ENCODE data around the gene PRAMEF25. TPM values are rescaled to one million over a fixed set of nuclear protein-coding genes. Genes with fewer than 3 reads are reported as not detected.
"Not testable (repeated sequence)": the region's sequence is repeated elsewhere in the genome, so short reads cannot be mapped to it uniquely, and the experiment has no call there.

The PRAMEF25 gene
- not detected for total RNA-seq
- long read RNA-seq, result 0 reads

- intact Hi-C loops (cut with DNase I); DNase-seq (ENCODE audit: low spot score): not testable (repeated sequence)
Measured at GRCh38 chr1:13070474-13070873, at the start of gene PRAMEF25. TSS of gene PRAMEF25 (plus strand) at chr1:13070774. CDS start at chr1:13073694, 2,920 bp downstream.

DNA sequence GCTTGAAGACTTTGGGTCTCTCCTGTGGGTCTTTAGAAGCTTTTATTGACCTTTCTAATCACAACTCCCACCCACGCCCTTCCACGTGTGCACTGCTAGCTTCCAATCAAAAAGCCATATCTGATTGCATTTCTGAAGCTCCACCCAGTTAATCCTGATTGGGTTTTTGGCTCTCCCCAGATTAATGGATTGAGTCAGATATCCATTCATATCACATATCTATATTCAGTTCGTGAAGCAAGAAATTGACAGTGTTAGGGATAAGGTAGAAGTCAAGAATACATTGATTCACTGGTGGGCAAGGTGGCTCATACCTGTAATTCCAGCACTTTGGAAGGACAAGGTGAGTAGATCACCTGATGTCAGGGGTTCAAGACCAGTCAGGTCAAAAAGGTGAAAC lies 14.1 kb upstream of the PRAMEF25 start, which contains the start of gene PRAMEF27:
PRAMEF27 (minus strand) TSS at position 101 of the 400 bp plus-strand sequence. CDS start 2,916 bp downstream, outside the sequence.
- DNase-seq (ENCODE audit: low spot score); intact Hi-C loops (cut with DNase I): not testable (repeated sequence)

- DNase-seq (ENCODE audit: low spot score); intact Hi-C loops (cut with DNase I): not testable (repeated sequence)
Measured at GRCh38 chr1:13116754-13117153, 46.2 kb downstream of the PRAMEF25 start, which contains the start of gene HNRNPCL2. TSS of gene HNRNPCL2 (minus strand) at chr1:13116854. CDS start at chr1:13116400, 454 bp downstream.

Other genes with a start within 250 kb of the PRAMEF25 start
- gene PRAMEF11, start 239.4 kb upstream of the PRAMEF25 start, total RNA-seq, result not detected
- gene HNRNPCL1, start 222.1 kb upstream of the PRAMEF25 start, total RNA-seq, result not detected
- not detected for gene PRAMEF2, start 213.7 kb upstream of the PRAMEF25 start, total RNA-seq
- gene PRAMEF4, start 184.6 kb upstream of the PRAMEF25 start, total RNA-seq, result not detected
- not detected for gene PRAMEF10, start 172.5 kb upstream of the PRAMEF25 start, total RNA-seq
- gene PRAMEF7, start 154.2 kb upstream of the PRAMEF25 start, total RNA-seq, result not detected
- gene PRAMEF6, start 123.2 kb upstream of the PRAMEF25 start, total RNA-seq, result not detected
- not detected for gene PRAMEF27, start 14.2 kb upstream of the PRAMEF25 start, total RNA-seq
- not detected for gene HNRNPCL3, start 10.0 kb upstream of the PRAMEF25 start, total RNA-seq
- gene HNRNPCL2, start 46.1 kb downstream of the PRAMEF25 start, total RNA-seq, result not detected
- gene PRAMEF26, start 85.2 kb downstream of the PRAMEF25 start, total RNA-seq, result not detected
- not detected for gene HNRNPCL4, start 94.9 kb downstream of the PRAMEF25 start, total RNA-seq
- gene PRAMEF9, start 101.1 kb downstream of the PRAMEF25 start, total RNA-seq, result not detected
- gene PRAMEF13, start 130.6 kb downstream of the PRAMEF25 start, total RNA-seq, result not detected
- gene PRAMEF18, start 155.4 kb downstream of the PRAMEF25 start, total RNA-seq, result not detected
- not detected for gene PRAMEF5, start 183.4 kb downstream of the PRAMEF25 start, total RNA-seq
- not detected for gene PRAMEF8, start 214.4 kb downstream of the PRAMEF25 start, total RNA-seq
- not detected for gene PRAMEF33, start 232.8 kb downstream of the PRAMEF25 start, total RNA-seq
- not detected for gene PRAMEF15, start 244.8 kb downstream of the PRAMEF25 start, total RNA-seq

All from cardiac septum (tissue), 1 donor.